ENCODE data around the gene HOXC9. TPM values are rescaled to one million over a fixed set of nuclear protein-coding genes. Genes with fewer than 3 reads are reported as not detected.
A peak's percentile ranks its signal among the peaks of the same experiment; 100 is the strongest.

HOXC9 gene
- total and polyA plus RNA-seq, 2 of the 8 experiments (the other 6 are each of a cell fraction or from before 2014, with no cell fraction given) = not detected

GRCh38 chr12:53981634-53982565 is 18.1 kb upstream of the HOXC9 start:
- CTCF ChIA-PET (ENCODE audit: partially characterized antibody) = interaction anchor here (0.6 to 2.4 kb wide), 4 partner anchors 9 to 296 kb away, joined by 3 to 7 read pairs (median 4); no protein-coding TSS in a partner anchor
- FAIRE-seq = no peak
- Histone ChIP-seq H2BK20ac (ENCODE audit: low read length) (no peak overlapping the region), H3K79me2 (ENCODE audit: control insufficient read depth in 1 of 2, insufficient read depth in 2 of 2, low read length in 2 of 2) (no peaks in the 10 kb centered on the region), H3K9ac (replicated peaks in 1 of 4; ENCODE audit: extremely low read depth in 1 of 4, low read depth in 3 of 4, low read length in 3 of 4) (no peak overlapping the region), H2BK5ac (ENCODE audit: low read depth, low read length) (no peak overlapping the region), H3K27me3 (replicated peaks in 1 of 4; ENCODE audit: control insufficient read depth in 3 of 4, extremely low read depth in 1 of 4, insufficient read depth in 3 of 4, low read length in 3 of 4) (peaks cover 91 to 99% (median 97%) of the 10 kb centered on the region in 4 experiments), H2BK15ac (ENCODE audit: low read length) (no peak overlapping the region), H3K23ac (ENCODE audit: insufficient read length) (no peak overlapping the region), H3K56ac (replicated peaks; ENCODE audit: insufficient read length, low read depth, low read length) (no peak overlapping the region), H3K4me2 (ENCODE audit: insufficient read depth in 1 of 2, low read depth in 2 of 2, low read length in 2 of 2) (no peak overlapping the region), H4K8ac (ENCODE audit: extremely low read depth, insufficient read depth, low read length) (no peak overlapping the region), H2BK12ac (ENCODE audit: low read depth, low read length) (0 out of 2 replicates have a peak overlapping the region, but pooled peaks have one; percentile 50), H3K4me1 (replicated peaks in 1 of 4; ENCODE audit: control insufficient read depth in 3 of 4, insufficient read depth in 4 of 4, low read length in 3 of 4) (peaks cover 0 to 6% (median 3%) of the 10 kb centered on the region in 4 experiments; a peak in 4 of 7 replicates), H2AFZ (ENCODE audit: low read length) (no peak overlapping the region), H3K4me3 (ENCODE audit: extremely low read depth in 1 of 4, insufficient read depth in 2 of 4, low read depth in 3 of 4, low read length in 4 of 4) (no peak overlapping the region), H3K18ac (ENCODE audit: extremely low read depth, low read length) (no peak overlapping the region), H3K14ac (ENCODE audit: insufficient read length) (no peak overlapping the region), H4K5ac (ENCODE audit: insufficient read length, low read depth, low read length) (no peak overlapping the region), H4K20me1 (replicated peaks in 1 of 2; ENCODE audit: control insufficient read depth in 1 of 2, insufficient read depth in 2 of 2, low read length in 2 of 2) (peaks cover 16 to 29% of the 10 kb centered on the region in 2 experiments), H4K91ac (replicated peaks; ENCODE audit: insufficient read length, low read length) (no peak overlapping the region), H3K9me3 (ENCODE audit: insufficient read depth in 2 of 2, low read depth in 1 of 2, low read length in 1 of 2) (peaks cover 0 to 9% of the 10 kb centered on the region in 2 experiments; a peak in 1 of 4 replicates), H3K23me2 (ENCODE audit: low read depth, low read length) (no peaks in the 10 kb centered on the region; the same call in 1 of the 2 replicates), H3K79me1 (ENCODE audit: low read depth, low read length) (no peaks in the 10 kb centered on the region), H3K4ac (replicated peaks; ENCODE audit: insufficient read length, low read depth, low read length) (no peak overlapping the region), H3K36me3 (ENCODE audit: control insufficient read depth in 2 of 4, insufficient read depth in 4 of 4, low read length in 3 of 4) (peaks cover 0 to 8% (median 0%) of the 10 kb centered on the region in 4 experiments; a peak in 1 of 8 replicates), H3K27ac (ENCODE audit: low read depth, low read length) (no peak overlapping the region), H2BK120ac (replicated peaks; ENCODE audit: low read depth, low read length) (no peak overlapping the region), H2AK5ac (ENCODE audit: low read depth, low read length) (no peak overlapping the region)
- DNase-seq (ENCODE audit: low read depth in 1 of 2, low spot score in 2 of 2) = no peak
- POLR2A ChIA-PET (ENCODE audit: partially characterized antibody) = no interaction called here
- 13% methylated on average over 30 of the region's 30 CpGs; no CpG with 5 or more reads in 1 of the 2 experiments for WGBS, 2 experiments (ENCODE audit: extremely low coverage in 1 of 2, insufficient coverage in 1 of 2, insufficient read length in 1 of 2, insufficient replicate concordance in 2 of 2, low coverage in 1 of 2, low lambda C conversion rate in 2 of 2, missing lambda C conversion rate in 1 of 2)
- no peak for TF ChIP-seq NRF1 (IDR thresholded peaks at IDR 0.05; ENCODE audit: low read depth, low read length)
- no peak for TF ChIP-seq EGR1 (IDR thresholded peaks at IDR 0.05; ENCODE audit: borderline replicate concordance, low read depth, low read length)
- TF ChIP-seq ZNF274 (IDR thresholded peaks at IDR 0.05; ENCODE audit: borderline replicate concordance, extremely low read depth, low read length) = no peak
- TF ChIP-seq TCF12 (IDR thresholded peaks at IDR 0.05; ENCODE audit: low read depth, low read length) = no peak
- no peak for TF ChIP-seq HDAC2 (IDR thresholded peaks at IDR 0.05; ENCODE audit: borderline replicate concordance in 1 of 2, low read depth in 2 of 2, low read length in 2 of 2)
- peak; percentile 96 for TF ChIP-seq SUZ12 (IDR thresholded peaks at IDR 0.05; ENCODE audit: low read length)
- peak; percentile 42; the same call in 1 of the 2 replicates for TF ChIP-seq CEBPB (IDR thresholded peaks at IDR 0.05; ENCODE audit: low read depth, low read length)
- peak; percentile 94 for TF ChIP-seq EZH2 (IDR thresholded peaks at IDR 0.05; ENCODE audit: low read depth, low read length, severe bottlenecking)
- no peak for TF ChIP-seq MAX (IDR thresholded peaks at IDR 0.05)
- TF ChIP-seq RNF2 (IDR thresholded peaks at IDR 0.05; ENCODE audit: borderline replicate concordance, low read depth, low read length, missing control alignments, poor library complexity, severe bottlenecking) = peak; percentile 2
